ENCODE results near the gene NWD2. TPM values are rescaled to one million over a fixed set of nuclear protein-coding genes. Genes with fewer than 3 reads are reported as not detected.

The NWD2 gene
- total and polyA plus RNA-seq, 7 donors = 0.01 to 0.03 TPM; not detected in 5

DNA sequence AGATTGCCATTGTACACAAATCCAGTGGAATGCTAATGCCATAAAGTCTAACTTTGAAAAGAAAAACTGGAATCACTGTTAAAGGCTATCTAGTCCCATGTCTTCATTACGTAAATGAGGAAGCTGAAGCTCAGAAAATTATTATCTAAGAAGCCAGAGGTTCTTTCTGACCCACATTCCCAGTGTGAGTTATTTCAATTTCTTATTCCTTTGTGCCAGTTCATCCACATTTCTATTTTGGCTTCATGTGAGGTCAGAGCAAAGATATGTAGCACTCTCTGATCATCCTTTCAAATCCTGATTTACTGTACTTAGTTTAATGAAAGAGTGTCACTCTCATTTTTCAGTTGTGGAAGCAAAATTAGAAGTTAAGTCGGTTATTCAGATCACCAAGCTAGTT, 24.6 kb upstream of the NWD2 start:
- ATAC-seq = no peak
- Histone ChIP-seq H3K9me3 (no peaks in the 10 kb centered on the region), H3K27me3 (ENCODE audit: insufficient read depth in 3 of 3, low read length in 2 of 3) (peaks cover 0 to 2% (median 0%) of the 10 kb centered on the region in 3 donors), H3K4me3 (no peak overlapping the region), H3K27ac (no peak overlapping the region), H3K36me3 (ENCODE audit: insufficient read depth in 1 of 2, low read depth in 1 of 2) (no peaks in the 10 kb centered on the region), H3K4me1 (no peaks in the 10 kb centered on the region)
- no peak for DNase-seq
- intact Hi-C loops (cut with DNase I) = no loop called here
- 67 to 77% (median 72%) methylated on average over 2 of the region's 2 CpGs for WGBS, 3 donors
- TF ChIP-seq, protein P1, sequence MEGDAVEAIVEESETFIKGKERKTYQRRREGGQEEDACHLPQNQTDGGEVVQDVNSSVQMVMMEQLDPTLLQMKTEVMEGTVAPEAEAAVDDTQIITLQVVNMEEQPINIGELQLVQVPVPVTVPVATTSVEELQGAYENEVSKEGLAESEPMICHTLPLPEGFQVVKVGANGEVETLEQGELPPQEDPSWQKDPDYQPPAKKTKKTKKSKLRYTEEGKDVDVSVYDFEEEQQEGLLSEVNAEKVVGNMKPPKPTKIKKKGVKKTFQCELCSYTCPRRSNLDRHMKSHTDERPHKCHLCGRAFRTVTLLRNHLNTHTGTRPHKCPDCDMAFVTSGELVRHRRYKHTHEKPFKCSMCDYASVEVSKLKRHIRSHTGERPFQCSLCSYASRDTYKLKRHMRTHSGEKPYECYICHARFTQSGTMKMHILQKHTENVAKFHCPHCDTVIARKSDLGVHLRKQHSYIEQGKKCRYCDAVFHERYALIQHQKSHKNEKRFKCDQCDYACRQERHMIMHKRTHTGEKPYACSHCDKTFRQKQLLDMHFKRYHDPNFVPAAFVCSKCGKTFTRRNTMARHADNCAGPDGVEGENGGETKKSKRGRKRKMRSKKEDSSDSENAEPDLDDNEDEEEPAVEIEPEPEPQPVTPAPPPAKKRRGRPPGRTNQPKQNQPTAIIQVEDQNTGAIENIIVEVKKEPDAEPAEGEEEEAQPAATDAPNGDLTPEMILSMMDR (IDR thresholded peaks at IDR 0.05) = no peak

DNA sequence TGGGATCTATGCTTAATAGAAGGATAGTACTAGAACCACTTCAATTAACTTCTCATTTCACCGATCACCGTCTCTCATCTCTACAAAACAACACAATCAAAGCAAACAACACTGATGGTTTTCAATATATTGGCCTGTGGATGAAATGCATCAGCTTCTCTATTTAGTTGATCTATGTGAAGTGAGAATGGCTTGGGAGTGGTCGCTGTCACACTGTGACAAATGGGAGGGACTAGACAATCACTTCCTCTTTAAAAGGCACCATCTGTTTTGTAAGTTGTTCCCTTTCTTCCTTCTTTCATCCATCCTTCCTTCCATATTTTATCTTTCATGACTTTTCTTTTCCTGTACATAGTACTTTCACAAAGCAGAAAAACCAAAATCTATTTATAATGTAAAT, 23.9 kb upstream of the NWD2 start:
- intact Hi-C loops (cut with DNase I) = no loop called here
- TF ChIP-seq, protein P1 (IDR thresholded peaks at IDR 0.05) = no peak
- no peak for ATAC-seq
- WGBS, 3 donors = 81 to 84% (median 81%) methylated on average over 3 of the region's 3 CpGs
- no peak for DNase-seq
- Histone ChIP-seq H3K27me3 (ENCODE audit: insufficient read depth in 3 of 3, low read length in 2 of 3) (peaks cover 0 to 2% (median 0%) of the 10 kb centered on the region in 3 donors), H3K36me3 (ENCODE audit: insufficient read depth in 1 of 2, low read depth in 1 of 2) (no peaks in the 10 kb centered on the region), H3K4me3 (no peak overlapping the region), H3K4me1 (no peaks in the 10 kb centered on the region), H3K27ac (no peak overlapping the region), H3K9me3 (no peaks in the 10 kb centered on the region)

DNA sequence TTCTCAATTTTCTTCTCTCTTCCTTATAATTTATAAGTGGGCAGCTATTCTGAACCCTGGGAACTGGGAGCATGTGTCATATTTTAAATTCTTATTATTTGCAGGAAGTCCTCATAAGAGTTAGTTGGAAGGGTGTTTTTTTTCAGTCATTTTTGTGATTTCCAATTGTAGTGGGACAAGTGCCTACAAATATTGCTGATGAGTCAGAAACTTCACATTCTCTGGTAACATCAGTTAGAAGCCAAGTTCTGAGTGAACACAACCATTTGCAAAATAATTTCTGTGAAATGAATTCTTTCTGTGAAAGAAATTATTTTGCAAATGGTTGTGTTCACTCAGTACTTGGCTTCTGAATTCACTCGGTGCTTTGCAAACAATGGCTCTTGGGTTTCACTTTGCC, 20.8 kb upstream of the NWD2 start:
- TF ChIP-seq, protein P1 (IDR thresholded peaks at IDR 0.05) = no peak
- intact Hi-C loops (cut with DNase I) = no loop called here

DNA sequence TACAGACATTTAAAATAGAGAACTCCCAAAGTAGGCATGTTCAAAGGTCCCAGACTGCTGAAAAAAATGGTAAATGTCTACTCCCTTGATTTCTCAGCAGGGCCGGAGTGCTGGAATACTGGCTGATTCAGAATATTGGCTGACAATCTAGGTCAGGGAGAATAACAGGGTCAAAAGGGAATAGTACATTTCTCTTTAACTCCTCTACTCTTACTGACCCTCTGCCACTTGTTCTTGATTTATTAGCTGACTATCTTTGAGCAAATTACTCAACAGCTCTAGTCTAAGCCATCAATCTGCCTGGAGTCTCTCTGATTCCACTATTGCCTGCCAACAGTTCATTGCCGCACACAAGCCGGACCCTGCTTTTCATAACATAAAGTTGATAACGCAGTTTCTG, 19.7 kb upstream of the NWD2 start:
- ATAC-seq (no peak), DNase-seq (no peak)
- H3K4me3 ChIP-seq = no peak overlapping the region
- TF ChIP-seq, protein P1 (IDR thresholded peaks at IDR 0.05) = no peak
- intact Hi-C loops (cut with DNase I) = no loop called here
- H3K36me3 ChIP-seq (ENCODE audit: insufficient read depth in 1 of 2, low read depth in 1 of 2) = no peaks in the 10 kb centered on the region
- 67 to 72% (median 71%) methylated on average over 4 of the region's 4 CpGs for WGBS, 3 donors
- H3K4me1 ChIP-seq = no peaks in the 10 kb centered on the region
- no peaks in the 10 kb centered on the region for H3K27me3 ChIP-seq (ENCODE audit: insufficient read depth in 3 of 3, low read length in 2 of 3)
- no peak overlapping the region for H3K27ac ChIP-seq
- H3K9me3 ChIP-seq = no peaks in the 10 kb centered on the region

More for the DNA sequence above, 20.8 kb upstream of the NWD2 start:
- H3K9me3 ChIP-seq = no peaks in the 10 kb centered on the region
- ATAC-seq (no peak), DNase-seq (no peak)
- WGBS, 3 donors = 36 to 74% (median 53%) methylated on average over 1 of the region's 1 CpG
- no peaks in the 10 kb centered on the region for H3K27me3 ChIP-seq (ENCODE audit: insufficient read depth in 3 of 3, low read length in 2 of 3)
- H3K27ac ChIP-seq = no peak overlapping the region
- no peaks in the 10 kb centered on the region for H3K4me1 ChIP-seq
- H3K4me3 ChIP-seq = no peak overlapping the region
- H3K36me3 ChIP-seq (ENCODE audit: insufficient read depth in 1 of 2, low read depth in 1 of 2) = no peaks in the 10 kb centered on the region

DNA sequence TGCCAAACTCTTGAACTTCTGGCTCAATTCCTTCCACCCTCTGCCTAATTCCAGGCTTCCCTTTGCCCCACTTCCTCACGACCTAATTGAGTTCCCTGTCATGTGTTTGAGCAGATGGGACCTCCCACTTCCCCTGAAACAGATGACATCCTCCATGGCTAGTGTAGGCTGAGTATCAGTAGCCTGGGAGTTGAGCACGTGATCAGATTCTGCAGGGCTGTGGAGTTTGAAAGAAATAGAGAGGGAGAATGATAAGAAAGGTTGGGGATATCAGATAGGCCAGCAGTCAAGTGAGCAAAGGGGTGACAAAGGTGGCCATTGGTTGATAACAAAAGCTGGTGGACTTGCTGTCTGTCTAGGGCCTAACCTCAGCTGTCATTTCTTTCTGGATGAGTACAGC, 18.8 kb upstream of the NWD2 start:
- ATAC-seq (no peak), DNase-seq (no peak)
- no peak overlapping the region for H3K4me3 ChIP-seq
- 23 to 26% (median 25%) methylated on average over 2 of the region's 2 CpGs for WGBS, 3 donors
- intact Hi-C loops (cut with DNase I) = no loop called here
- no peaks in the 10 kb centered on the region for H3K36me3 ChIP-seq (ENCODE audit: insufficient read depth in 1 of 2, low read depth in 1 of 2)
- H3K27me3 ChIP-seq (ENCODE audit: insufficient read depth in 3 of 3, low read length in 2 of 3) = no peaks in the 10 kb centered on the region
- TF ChIP-seq, protein P1 (IDR thresholded peaks at IDR 0.05) = no peak
- no peaks in the 10 kb centered on the region for H3K4me1 ChIP-seq
- H3K9me3 ChIP-seq = no peaks in the 10 kb centered on the region
- H3K27ac ChIP-seq = no peak overlapping the region

All from psoas muscle (tissue), 8 donors.